Dedifferentiated amniotic fluid mesenchymal stem cell (primary cell): ENCODE measurements around the gene EIF4G1.
A peak's percentile ranks its signal among the peaks of the same experiment; 100 is the strongest.

Experiments
- DNase-seq: peaks from one replicate; pipeline ENCODE4 v3.0.0-alpha.2; 2016; ENCODE audit errors: extremely low spot score

The EIF4G1 gene

GRCh38 chr3:184366619-184367289 is 52.3 kb downstream of the EIF4G1 start:
- peak; percentile 77 for DNase-seq

- no peak for DNase-seq
Measured at GRCh38 chr3:184368116-184368515, 53.7 kb downstream of the EIF4G1 start.

GRCh38 chr3:184368586-184369183 is 54.3 kb downstream of the EIF4G1 start:
- peak; percentile 34 for DNase-seq

- peak; percentile 76 for DNase-seq
Measured at GRCh38 chr3:184371570-184372018, 57.2 kb downstream of the EIF4G1 start.

- no peak for DNase-seq
Measured at GRCh38 chr3:184372296-184372821, 58.0 kb downstream of the EIF4G1 start.

- no peak for DNase-seq
Measured at GRCh38 chr3:184372911-184373310, 58.5 kb downstream of the EIF4G1 start.

GRCh38 chr3:184373422-184373821 is 59.0 kb downstream of the EIF4G1 start:
- peak; percentile 47 for DNase-seq

GRCh38 chr3:184375747-184376461 is 61.5 kb downstream of the EIF4G1 start:
- DNase-seq: no peak

- no peak for DNase-seq
Measured at GRCh38 chr3:184377374-184377773, 63.0 kb downstream of the EIF4G1 start.

- DNase-seq: no peak
Measured at GRCh38 chr3:184377882-184378445, 63.6 kb downstream of the EIF4G1 start, which contains the start of gene THPO. THPO (minus strand) TSS chr3:184378207; CDS start chr3:184376259, 1,948 bp downstream.

- no peak for DNase-seq
Measured at GRCh38 chr3:184378651-184379357, 64.4 kb downstream of the EIF4G1 start.

GRCh38 chr3:184379358-184380184 is 65.2 kb downstream of the EIF4G1 start, which contains the start of gene CHRD:
CHRD (plus strand) TSS chr3:184380054; CDS start chr3:184380319, 265 bp downstream.
- no peak for DNase-seq

- no peak for DNase-seq
Measured at GRCh38 chr3:184380185-184380626, 65.8 kb downstream of the EIF4G1 start.

- DNase-seq: no peak
Measured at GRCh38 chr3:184380627-184381260, 66.3 kb downstream of the EIF4G1 start.

GRCh38 chr3:184381261-184382224 is 67.1 kb downstream of the EIF4G1 start:
- DNase-seq: no peak

GRCh38 chr3:184382326-184383032 is 68.1 kb downstream of the EIF4G1 start:
- no peak for DNase-seq

GRCh38 chr3:184383033-184383740 is 68.8 kb downstream of the EIF4G1 start:
- no peak for DNase-seq
